Endothelial cell of umbilical vein (primary cell): ENCODE measurements around the gene DMAC2L. TPM values are rescaled to one million over a fixed set of nuclear protein-coding genes. Genes with fewer than 3 reads are reported as not detected.

Experiments
- BruUV-seq: library from RNA; stranded (reverse); fragments of 400-500 nt; replicated peaks from 2 replicates; lab custom pipeline; 2021; lab: Mats Ljungman, UMichigan
- CTCF ChIA-PET: fragments of 300-600, 350-600 bp; sonication (Branson Sonifier 250); formaldehyde crosslinking; loops from one replicate; lab custom pipeline; 2021; ENCODE audit warnings: antibody characterized with exemption, inconsistent platforms; lab: Charles Lee
- POLR2A ChIA-PET: fragments of 300-600, 350-600 bp; sonication (Branson Sonifier 250); formaldehyde crosslinking; loops from one replicate; lab custom pipeline; 2021; ENCODE audit warnings: antibody characterized with exemption, inconsistent platforms; lab: Charles Lee
- DNase-seq: peaks from one replicate; pipeline ENCODE4 v3.0.0-alpha.2; 2011; ENCODE audit warnings: low read depth, low spot score
- FAIRE-seq: peaks from 2 replicates; lab custom pipeline; 2011; peaks lifted over from hg19 to GRCh38; lab: Jason Lieb, UNC
- H2AFZ ChIP-seq: 2 replicates; pipeline ENCODE4 v1.6.0; 2012; ENCODE audit warnings: low read depth, low read length, control low read depth, inconsistent platforms
- H3K27ac ChIP-seq: 2 replicates; pipeline ENCODE4 v1.5.1; 2011; ENCODE audit warnings: low read depth, mild to moderate bottlenecking, control low read depth, low read length, moderate library complexity; ENCODE audit not compliant: insufficient read depth
- H3K27me3 ChIP-seq, 2 experiments: 2 replicates each; pipeline versions ENCODE4 v1.6.0 to v1.6.1; 2011; ENCODE audit warnings: low read length in 2 of 2, mixed read lengths in 1 of 2; ENCODE audit not compliant: control insufficient read depth in 2 of 2, insufficient read depth in 2 of 2
- H3K36me3 ChIP-seq, 2 experiments: 2 replicates in 1 of 2; 3 replicates in 1 of 2; pipeline ENCODE4 v1.5.1; 2011; ENCODE audit warnings: low read length in 2 of 2, mild to moderate bottlenecking in 1 of 2, moderate library complexity in 1 of 2; ENCODE audit not compliant: control insufficient read depth in 2 of 2, insufficient read depth in 2 of 2; ENCODE audit errors: extremely low read depth in 1 of 2
- H3K4me1 ChIP-seq: 3 replicates; pipeline ENCODE4 v1.5.1; 2011; ENCODE audit warnings: mild to moderate bottlenecking, low read length; ENCODE audit not compliant: control insufficient read depth, insufficient read depth; ENCODE audit errors: extremely low read depth
- H3K4me2 ChIP-seq: 2 replicates; pipeline ENCODE4 v1.6.1; 2011; ENCODE audit warnings: low read length, control low read depth, mixed read lengths; ENCODE audit not compliant: insufficient read depth
- H3K4me3 ChIP-seq, 3 experiments: fragments of 200-600 bp in 1 of 3; sonication (generic), shearing (Covaris generic) in 1 of 3; replicated peaks in 1 of 3; 2 replicates each; pipeline ENCODE4 v1.5.1; 2011 to 2016; ENCODE audit warnings: control low read depth in 3 of 3, low read length in 3 of 3, mild to moderate bottlenecking in 2 of 3, inconsistent platforms in 1 of 3, low read depth in 1 of 3, moderate library complexity in 1 of 3; ENCODE audit not compliant: insufficient read depth in 1 of 3
- H3K79me2 ChIP-seq: 2 replicates; pipeline ENCODE4 v1.6.0; 2012; ENCODE audit warnings: low read length, inconsistent platforms; ENCODE audit not compliant: control insufficient read depth, insufficient read depth
- H3K9ac ChIP-seq: replicated peaks from 2 replicates; pipeline ENCODE3; 2011; ENCODE audit warnings: low read length, control low read depth; ENCODE audit not compliant: insufficient read depth; ENCODE audit errors: extremely low read depth
- H3K9me1 ChIP-seq: replicated peaks from 3 replicates; pipeline ENCODE4 v1.6.0; 2011; ENCODE audit warnings: mild to moderate bottlenecking, low read length; ENCODE audit not compliant: control insufficient read depth, insufficient read depth; ENCODE audit errors: extremely low read depth
- H3K9me3 ChIP-seq: replicated peaks from 2 replicates; pipeline ENCODE4 v1.5.1; 2012; ENCODE audit warnings: low read length, inconsistent platforms; ENCODE audit not compliant: control insufficient read depth, insufficient read depth
- H4K20me1 ChIP-seq: replicated peaks from 2 replicates; pipeline ENCODE3; 2011; ENCODE audit warnings: mild to moderate bottlenecking, low read length; ENCODE audit not compliant: control insufficient read depth, insufficient read depth; ENCODE audit errors: extremely low read depth
- CTCF ChIP-seq, 2 donors: IDR thresholded peaks; 1 replicate in 1 of 2; 2 replicates in 1 of 2; pipeline ENCODE4 v1.5.1; 2011; ENCODE audit warnings: low read length in 2 of 2, mild to moderate bottlenecking in 2 of 2, moderate library complexity in 2 of 2, control low read depth in 1 of 2, inconsistent platforms in 1 of 2, low read depth in 1 of 2; ENCODE audit not compliant: insufficient read depth in 1 of 2; ENCODE audit errors: extremely low read depth in 1 of 2
- EZH2 ChIP-seq: IDR thresholded peaks from 2 replicates; pipeline ENCODE4 v1.6.1; 2012; ENCODE audit warnings: borderline replicate concordance, low read depth, mild to moderate bottlenecking, moderate library complexity, low read length, inconsistent platforms; ENCODE audit not compliant: severe bottlenecking
- FOS ChIP-seq: IDR thresholded peaks from 2 replicates; pipeline ENCODE4 v1.6.1; 2011; ENCODE audit warnings: mild to moderate bottlenecking, low read length, moderate library complexity, borderline replicate concordance; ENCODE audit not compliant: insufficient read depth
- GATA2 ChIP-seq: IDR thresholded peaks from 2 replicates; pipeline ENCODE4 v1.7.0; 2011; ENCODE audit warnings: low read depth, mild to moderate bottlenecking, moderate library complexity, mixed read lengths, low read length; ENCODE audit not compliant: insufficient read length, insufficient read depth
- JUN ChIP-seq: IDR thresholded peaks from 2 replicates; pipeline ENCODE4 v1.6.1; 2011; ENCODE audit warnings: borderline replicate concordance, low read depth; ENCODE audit not compliant: insufficient read length, insufficient read depth
- MYC ChIP-seq: IDR thresholded peaks from one replicate; pipeline ENCODE4 v1.6.1; 2011; ENCODE audit warnings: mild to moderate bottlenecking, low read depth, low read length
- POLR2A ChIP-seq: IDR thresholded peaks from 2 replicates; pipeline ENCODE4 v1.6.1; 2012; ENCODE audit warnings: low read depth, mild to moderate bottlenecking, control low read depth, low read length
- POLR2AphosphoS5 ChIP-seq: IDR thresholded peaks from 2 replicates; pipeline ENCODE4 v1.6.1; 2012; ENCODE audit warnings: low read depth, mild to moderate bottlenecking, control low read depth, low read length, moderate library complexity; ENCODE audit not compliant: insufficient read depth
- dilution Hi-C: fragments of 300-500 bp; cut with MboI; formaldehyde crosslinking; loops from one replicate; pipeline ENCODE4 v1.15.0; 2019; ENCODE audit warnings: low sequenced_read_pairs; ENCODE audit not compliant: extremely low pct_ligation_motif_present
- intact Hi-C: fragments of 100-400 bp; cut with micrococcal nuclease; formaldehyde crosslinking; loops from one replicate; pipeline ENCODE4 v1.10.0; 2022
- polyA plus RNA-seq, 4 experiments: library from polyadenylated mRNA; depleted of rRNA in 3 of 4; stranded (reverse) in 3 of 4; unstranded in 1 of 4; fragments of >200 nt; gene quantifications; 2 replicates each; pipeline versions ENCODE4 v1.2.1 to v1.2.3, GENCODE V29; 2011 to 2012; ENCODE audit warnings: missing spikeins in 1 of 4
- total RNA-seq: library from RNA; stranded (reverse); gene quantifications from 2 replicates; pipeline ENCODE4 v1.2.3, GENCODE V29; 2021

Gene DMAC2L
- total and polyA plus RNA-seq, 2 donors (not counting 3 experiments of a cell fraction or from before 2014, with no cell fraction given) = 13.9 to 19.2 TPM

GRCh38 chr14:50301914-50302313 lies 10.2 kb upstream of the DMAC2L start:
- dilution Hi-C loops = no loop called here
- DNase-seq = no peak
- no peak overlapping the region for H3K4me3 ChIP-seq
- no peaks in the 10 kb centered on the region for H3K9me1 ChIP-seq
- no peaks in the 10 kb centered on the region for H3K9me3 ChIP-seq
- no peaks in the 10 kb centered on the region for H4K20me1 ChIP-seq
- no TSS peak for BruUV-seq
- no peak overlapping the region for H3K4me2 ChIP-seq
- POLR2A ChIA-PET = no interaction called here
- H3K79me2 ChIP-seq = no peaks in the 10 kb centered on the region
- H2AFZ ChIP-seq = no peak overlapping the region
- no peak for FAIRE-seq
- no peaks in the 10 kb centered on the region for H3K27me3 ChIP-seq
- H3K27ac ChIP-seq = no peak overlapping the region
- no peaks in the 10 kb centered on the region for H3K36me3 ChIP-seq
- intact Hi-C loops = no loop called here
- TF ChIP-seq JUN (no peak), POLR2A (no peak), POLR2AphosphoS5 (no peak)
- CTCF ChIA-PET = no interaction called here
- no peak overlapping the region for H3K9ac ChIP-seq
- no peaks in the 10 kb centered on the region for H3K4me1 ChIP-seq

- no peaks in the 10 kb centered on the region for H3K4me1 ChIP-seq
- ChIA-PET POLR2A (no interaction called here), CTCF (interaction anchor here (0.5 to 1.2 kb wide), 2 partner anchors 9 to 660 kb away, joined by 3 read pairs; no protein-coding TSS in a partner anchor)
- intact Hi-C loops = no loop called here
- dilution Hi-C loops = no loop called here
- BruUV-seq = no TSS peak
- DNase-seq (no peak), FAIRE-seq (no peak)
- no peak overlapping the region for H3K9ac ChIP-seq
- no peak overlapping the region for H3K4me2 ChIP-seq
- H3K9me1 ChIP-seq = no peaks in the 10 kb centered on the region
- no peaks in the 10 kb centered on the region for H3K27me3 ChIP-seq
- no peak overlapping the region for H2AFZ ChIP-seq
- no peaks in the 10 kb centered on the region for H3K36me3 ChIP-seq
- H3K27ac ChIP-seq = no peak overlapping the region
- no peaks in the 10 kb centered on the region for H4K20me1 ChIP-seq
- no peaks in the 10 kb centered on the region for H3K9me3 ChIP-seq
- TF ChIP-seq CTCF (IDR thresholded peaks at IDR 0.05; ENCODE audit: extremely low read depth in 1 of 2, insufficient read depth in 1 of 2, low read depth in 1 of 2, low read length in 2 of 2) (no peak), POLR2A (no peak), JUN (no peak), EZH2 (no peak), FOS (no peak), MYC (no peak), GATA2 (no peak)
- H3K4me3 ChIP-seq = no peak overlapping the region
- H3K79me2 ChIP-seq = no peaks in the 10 kb centered on the region
Observed at GRCh38 chr14:50303744-50304471, 8.2 kb upstream of the DMAC2L start.
